AG09309 (cell line): ENCODE data around the gene TOP2A.

Source experiments
- DNase-seq: peaks from one replicate; pipeline ENCODE4 v3.0.0-alpha.2; 2010; ENCODE audit warnings: low read depth
- H3K4me3 ChIP-seq: 2 replicates; pipeline ENCODE4 v1.5.1; 2011; ENCODE audit warnings: mild to moderate bottlenecking, low read depth, low read length, moderate library complexity; ENCODE audit not compliant: control insufficient read depth
- TF ChIP-seq, protein P1 (sequence below): IDR thresholded peaks from 2 replicates; pipeline ENCODE4 v1.5.1; 2011; ENCODE audit warnings: mild to moderate bottlenecking, low read depth, low read length, inconsistent platforms; ENCODE audit not compliant: insufficient read depth, control insufficient read depth; ENCODE audit errors: missing control alignments

Gene TOP2A

DNA sequence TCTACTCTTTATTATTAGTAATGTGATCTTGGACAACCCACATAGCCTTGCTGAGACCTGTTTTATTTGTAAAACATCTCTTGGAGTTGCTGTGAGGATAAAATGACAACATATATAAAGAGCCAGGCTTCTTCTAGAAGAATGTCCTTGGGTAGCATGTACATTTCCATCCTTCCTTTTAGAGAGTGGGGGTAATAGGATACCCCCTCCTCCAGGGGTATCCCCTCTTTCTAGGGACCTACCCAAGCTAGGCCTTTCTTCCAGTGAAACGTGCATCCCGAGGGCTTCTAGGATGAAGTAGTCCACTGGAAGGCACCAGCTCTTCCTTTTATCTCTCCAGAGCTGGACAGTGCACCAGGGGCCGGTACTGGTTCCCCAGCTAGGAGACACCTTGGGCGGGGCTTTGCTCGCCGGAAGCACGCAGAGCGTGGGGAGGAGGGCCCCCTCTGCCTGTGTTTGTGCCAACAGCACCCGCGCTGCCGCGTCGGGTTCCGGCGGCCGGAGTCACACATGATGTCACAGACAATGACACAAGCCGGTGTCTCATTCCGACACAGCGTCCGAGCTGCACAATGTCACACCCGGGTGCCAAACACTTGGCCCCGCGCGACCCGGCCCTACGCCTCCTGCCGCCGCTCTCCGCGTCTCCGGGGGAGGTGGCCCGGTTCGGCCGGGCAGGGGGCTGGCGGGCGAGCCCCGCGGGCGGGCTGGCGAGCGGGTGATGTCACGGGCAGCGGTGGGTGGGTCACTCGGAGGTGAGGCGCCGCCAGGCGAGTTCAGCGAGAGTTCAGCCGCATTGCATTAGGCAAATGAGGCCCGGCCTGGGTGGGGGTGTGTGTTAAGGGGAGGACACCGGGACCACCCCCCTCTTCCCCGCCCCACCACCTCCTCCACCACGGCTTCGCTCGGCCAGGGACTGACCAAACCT lies 76.6 kb downstream of the TOP2A start:
- DNase-seq: no peak
- TF ChIP-seq, protein P1, sequence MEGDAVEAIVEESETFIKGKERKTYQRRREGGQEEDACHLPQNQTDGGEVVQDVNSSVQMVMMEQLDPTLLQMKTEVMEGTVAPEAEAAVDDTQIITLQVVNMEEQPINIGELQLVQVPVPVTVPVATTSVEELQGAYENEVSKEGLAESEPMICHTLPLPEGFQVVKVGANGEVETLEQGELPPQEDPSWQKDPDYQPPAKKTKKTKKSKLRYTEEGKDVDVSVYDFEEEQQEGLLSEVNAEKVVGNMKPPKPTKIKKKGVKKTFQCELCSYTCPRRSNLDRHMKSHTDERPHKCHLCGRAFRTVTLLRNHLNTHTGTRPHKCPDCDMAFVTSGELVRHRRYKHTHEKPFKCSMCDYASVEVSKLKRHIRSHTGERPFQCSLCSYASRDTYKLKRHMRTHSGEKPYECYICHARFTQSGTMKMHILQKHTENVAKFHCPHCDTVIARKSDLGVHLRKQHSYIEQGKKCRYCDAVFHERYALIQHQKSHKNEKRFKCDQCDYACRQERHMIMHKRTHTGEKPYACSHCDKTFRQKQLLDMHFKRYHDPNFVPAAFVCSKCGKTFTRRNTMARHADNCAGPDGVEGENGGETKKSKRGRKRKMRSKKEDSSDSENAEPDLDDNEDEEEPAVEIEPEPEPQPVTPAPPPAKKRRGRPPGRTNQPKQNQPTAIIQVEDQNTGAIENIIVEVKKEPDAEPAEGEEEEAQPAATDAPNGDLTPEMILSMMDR: no peak
- H3K4me3 ChIP-seq: peak overlapping the region; percentile 52

DNA sequence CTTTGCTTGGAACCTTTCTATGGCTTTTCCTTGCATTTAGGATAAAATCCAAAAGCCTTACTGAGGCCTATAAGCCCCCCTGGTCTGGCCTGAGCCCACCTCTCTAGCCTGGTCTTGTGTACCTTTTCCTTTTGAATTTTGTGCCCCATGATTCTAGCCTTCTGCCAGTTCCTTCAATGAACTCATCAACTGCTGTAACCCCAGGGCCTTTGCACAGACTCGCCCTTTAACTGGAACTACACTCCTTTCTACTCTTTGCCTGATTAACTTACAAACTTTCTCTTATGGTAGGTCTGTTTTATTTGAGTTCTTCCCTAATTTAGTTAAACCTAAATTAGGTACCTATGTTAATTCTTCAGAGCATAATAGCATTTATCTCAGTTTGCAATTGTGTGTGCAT lies 77.4 kb downstream of the TOP2A start:
- H3K4me3 ChIP-seq: no peak overlapping the region
- TF ChIP-seq, protein P1: no peak
- DNase-seq: no peak

DNA sequence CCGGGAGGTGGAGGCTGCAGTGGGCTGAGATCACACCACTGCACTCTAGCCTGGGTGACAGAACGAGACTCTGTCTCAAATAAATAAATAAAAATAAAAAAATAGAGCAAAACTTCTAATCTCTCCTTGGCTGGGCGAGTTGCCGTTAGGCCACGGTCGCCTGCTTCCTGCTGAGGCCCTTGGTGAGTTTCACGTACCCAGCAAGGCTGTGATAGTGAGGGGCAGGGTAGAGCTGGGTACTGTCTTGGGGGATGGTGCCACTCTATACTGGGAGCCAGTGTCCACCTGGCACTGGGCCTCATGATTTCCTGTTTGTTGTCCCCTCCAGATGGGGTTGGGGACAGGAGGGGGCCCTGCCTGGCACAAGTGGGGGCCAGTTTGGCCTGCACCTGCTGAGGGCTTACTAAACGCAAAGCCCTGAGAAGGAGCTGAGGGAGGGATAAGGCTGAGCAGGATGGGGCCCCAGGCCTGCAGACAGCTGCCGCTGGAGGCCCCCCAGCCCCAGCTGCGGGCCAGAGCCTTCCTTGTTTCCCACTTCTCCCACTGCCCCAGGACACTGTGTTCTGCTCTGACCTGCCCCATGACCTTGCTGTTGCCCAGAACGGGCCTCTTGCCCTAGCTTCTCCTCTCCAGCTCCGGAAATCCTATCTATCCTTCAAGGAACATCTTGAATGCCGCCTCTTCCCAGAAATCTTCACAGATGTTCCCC lies 78.6 kb downstream of the TOP2A start:
- TF ChIP-seq, protein P1: no peak
- no peak overlapping the region for H3K4me3 ChIP-seq
- DNase-seq: no peak
